ENCODE data around the gene RBM23.

The RBM23 gene

GRCh38 chr14:22883173-22883976 is 35.6 kb downstream of the RBM23 start, which contains the start of gene REM2 (continued):
- TF ChIP-seq, protein P1, sequence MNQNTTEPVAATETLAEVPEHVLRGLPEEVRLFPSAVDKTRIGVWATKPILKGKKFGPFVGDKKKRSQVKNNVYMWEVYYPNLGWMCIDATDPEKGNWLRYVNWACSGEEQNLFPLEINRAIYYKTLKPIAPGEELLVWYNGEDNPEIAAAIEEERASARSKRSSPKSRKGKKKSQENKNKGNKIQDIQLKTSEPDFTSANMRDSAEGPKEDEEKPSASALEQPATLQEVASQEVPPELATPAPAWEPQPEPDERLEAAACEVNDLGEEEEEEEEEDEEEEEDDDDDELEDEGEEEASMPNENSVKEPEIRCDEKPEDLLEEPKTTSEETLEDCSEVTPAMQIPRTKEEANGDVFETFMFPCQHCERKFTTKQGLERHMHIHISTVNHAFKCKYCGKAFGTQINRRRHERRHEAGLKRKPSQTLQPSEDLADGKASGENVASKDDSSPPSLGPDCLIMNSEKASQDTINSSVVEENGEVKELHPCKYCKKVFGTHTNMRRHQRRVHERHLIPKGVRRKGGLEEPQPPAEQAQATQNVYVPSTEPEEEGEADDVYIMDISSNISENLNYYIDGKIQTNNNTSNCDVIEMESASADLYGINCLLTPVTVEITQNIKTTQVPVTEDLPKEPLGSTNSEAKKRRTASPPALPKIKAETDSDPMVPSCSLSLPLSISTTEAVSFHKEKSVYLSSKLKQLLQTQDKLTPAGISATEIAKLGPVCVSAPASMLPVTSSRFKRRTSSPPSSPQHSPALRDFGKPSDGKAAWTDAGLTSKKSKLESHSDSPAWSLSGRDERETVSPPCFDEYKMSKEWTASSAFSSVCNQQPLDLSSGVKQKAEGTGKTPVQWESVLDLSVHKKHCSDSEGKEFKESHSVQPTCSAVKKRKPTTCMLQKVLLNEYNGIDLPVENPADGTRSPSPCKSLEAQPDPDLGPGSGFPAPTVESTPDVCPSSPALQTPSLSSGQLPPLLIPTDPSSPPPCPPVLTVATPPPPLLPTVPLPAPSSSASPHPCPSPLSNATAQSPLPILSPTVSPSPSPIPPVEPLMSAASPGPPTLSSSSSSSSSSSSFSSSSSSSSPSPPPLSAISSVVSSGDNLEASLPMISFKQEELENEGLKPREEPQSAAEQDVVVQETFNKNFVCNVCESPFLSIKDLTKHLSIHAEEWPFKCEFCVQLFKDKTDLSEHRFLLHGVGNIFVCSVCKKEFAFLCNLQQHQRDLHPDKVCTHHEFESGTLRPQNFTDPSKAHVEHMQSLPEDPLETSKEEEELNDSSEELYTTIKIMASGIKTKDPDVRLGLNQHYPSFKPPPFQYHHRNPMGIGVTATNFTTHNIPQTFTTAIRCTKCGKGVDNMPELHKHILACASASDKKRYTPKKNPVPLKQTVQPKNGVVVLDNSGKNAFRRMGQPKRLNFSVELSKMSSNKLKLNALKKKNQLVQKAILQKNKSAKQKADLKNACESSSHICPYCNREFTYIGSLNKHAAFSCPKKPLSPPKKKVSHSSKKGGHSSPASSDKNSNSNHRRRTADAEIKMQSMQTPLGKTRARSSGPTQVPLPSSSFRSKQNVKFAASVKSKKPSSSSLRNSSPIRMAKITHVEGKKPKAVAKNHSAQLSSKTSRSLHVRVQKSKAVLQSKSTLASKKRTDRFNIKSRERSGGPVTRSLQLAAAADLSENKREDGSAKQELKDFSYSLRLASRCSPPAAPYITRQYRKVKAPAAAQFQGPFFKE (tag by site-specific recombination; IDR thresholded peaks at IDR 0.05; ENCODE audit: borderline replicate concordance) = no peak
- TF ChIP-seq SP7 (tag by site-specific recombination; IDR thresholded peaks at IDR 0.05) (peak; percentile 57), PRDM1 (tag by site-specific recombination; IDR thresholded peaks at IDR 0.05) (peak; percentile 87), ZFHX2 (tag by site-specific recombination; conservative IDR thresholded peaks at IDR 0.05) (peak; percentile 99), ZBTB20 (tag by site-specific recombination; IDR thresholded peaks at IDR 0.05) (peak; percentile 50), YY1 (tag by site-specific recombination; IDR thresholded peaks at IDR 0.05) (no peak), FEZF1 (tag by site-specific recombination; IDR thresholded peaks at IDR 0.05) (0 out of 2 replicates have a peak, but pooled peaks have one; percentile 17), ZNF175 (tag by site-specific recombination; IDR thresholded peaks at IDR 0.05) (no peak), SP2 (tag by site-specific recombination; IDR thresholded peaks at IDR 0.05) (peak; percentile 6; the same call in 1 of the 2 replicates), ZNF658 (tag by site-specific recombination; IDR thresholded peaks at IDR 0.05) (no peak), PATZ1 (tag by site-specific recombination; IDR thresholded peaks at IDR 0.05) (peak; percentile 21; the same call in 1 of the 2 replicates), SETDB1 (IDR thresholded peaks at IDR 0.05; ENCODE audit: insufficient read length, low read length) (no peak)

GRCh38 chr14:22882529-22883172 is 36.3 kb downstream of the RBM23 start:
- H3K36me3 ChIP-seq (ENCODE audit: control insufficient read depth in 2 of 2, insufficient read depth in 1 of 2, low read length in 2 of 2) = peaks cover 0 to 18% of the 10 kb centered on the region in 2 experiments; a peak in 2 of 3 replicates
- POLR2A ChIA-PET = interaction anchor here (0.5 to 1.6 kb wide), 5 partner anchors 11 to 1253 kb away, joined by 3 to 10 read pairs (median 5); partner anchors contain the start of genes DAD1, LRP10 and PSME1
- CTCF ChIA-PET = interaction anchor here (0.9 to 5.2 kb wide), 9 partner anchors 10 to 326 kb away, joined by 3 to 55 read pairs (median 5); partner anchors contain the start of gene LRP10
- no peak overlapping the region for H3K27ac ChIP-seq (ENCODE audit: extremely low read depth, low read depth, low read length)
- peaks cover 6% of the 10 kb centered on the region for H3K4me1 ChIP-seq (ENCODE audit: control insufficient read depth, insufficient read depth, low read length)
- no peaks in the 10 kb centered on the region for H3K9me3 ChIP-seq (ENCODE audit: control insufficient read depth, insufficient read depth, low read depth, low read length)
- no peak overlapping the region for H3K4me3 ChIP-seq (ENCODE audit: low read depth, low read length)
- TF ChIP-seq ZNF174 (tag by site-specific recombination; IDR thresholded peaks at IDR 0.05) (no peak), CTCF (tag by site-specific recombination; IDR thresholded peaks at IDR 0.05) (no peak), GLIS1 (tag by site-specific recombination; IDR thresholded peaks at IDR 0.05) (peak; percentile 55), RBAK (tag by site-specific recombination; IDR thresholded peaks at IDR 0.05) (no peak), HOXC10 (CRISPR knock-in tag; IDR thresholded peaks at IDR 0.05) (no peak), ZBTB48 (tag by site-specific recombination; IDR thresholded peaks at IDR 0.05) (peak; percentile 57), ZBTB21 (tag by site-specific recombination; IDR thresholded peaks at IDR 0.05) (0 out of 2 replicates have a peak, but pooled peaks have one; percentile 24)
- TF ChIP-seq, protein P2, sequence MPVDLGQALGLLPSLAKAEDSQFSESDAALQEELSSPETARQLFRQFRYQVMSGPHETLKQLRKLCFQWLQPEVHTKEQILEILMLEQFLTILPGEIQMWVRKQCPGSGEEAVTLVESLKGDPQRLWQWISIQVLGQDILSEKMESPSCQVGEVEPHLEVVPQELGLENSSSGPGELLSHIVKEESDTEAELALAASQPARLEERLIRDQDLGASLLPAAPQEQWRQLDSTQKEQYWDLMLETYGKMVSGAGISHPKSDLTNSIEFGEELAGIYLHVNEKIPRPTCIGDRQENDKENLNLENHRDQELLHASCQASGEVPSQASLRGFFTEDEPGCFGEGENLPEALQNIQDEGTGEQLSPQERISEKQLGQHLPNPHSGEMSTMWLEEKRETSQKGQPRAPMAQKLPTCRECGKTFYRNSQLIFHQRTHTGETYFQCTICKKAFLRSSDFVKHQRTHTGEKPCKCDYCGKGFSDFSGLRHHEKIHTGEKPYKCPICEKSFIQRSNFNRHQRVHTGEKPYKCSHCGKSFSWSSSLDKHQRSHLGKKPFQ (tag by site-specific recombination; IDR thresholded peaks at IDR 0.05) = no peak
